NT2/D1 (cell line): ENCODE results near the gene SPAST.
"Not testable (repeated sequence)": the region's sequence is repeated elsewhere in the genome, so short reads cannot be mapped to it uniquely, and the experiment has no call there.

Experiments
- DNase-seq: peaks from one replicate; pipeline ENCODE4 v3.0.0-alpha.2; 2011; ENCODE audit warnings: low read depth, low spot score
- H3K27me3 ChIP-seq: 2 replicates; pipeline ENCODE4 v1.6.0; 2011; ENCODE audit warnings: mild to moderate bottlenecking; ENCODE audit not compliant: insufficient read length, insufficient read depth
- H3K36me3 ChIP-seq: 2 replicates; pipeline ENCODE4 v1.6.1; 2011; ENCODE audit warnings: mild to moderate bottlenecking, low read length, mixed read lengths; ENCODE audit not compliant: insufficient read depth, insufficient read length
- H3K4me1 ChIP-seq: 2 replicates; pipeline ENCODE4 v1.5.1; 2011; ENCODE audit not compliant: insufficient read depth, insufficient read length
- H3K4me3 ChIP-seq: 2 replicates; pipeline ENCODE4 v1.5.1; 2011; ENCODE audit warnings: low read depth; ENCODE audit not compliant: insufficient read length
- H3K9ac ChIP-seq: 2 replicates; pipeline ENCODE4 v1.6.0; 2011; ENCODE audit warnings: low read depth; ENCODE audit not compliant: insufficient read length
- H3K9me3 ChIP-seq: 2 replicates; pipeline ENCODE4 v1.5.1; 2011; ENCODE audit warnings: mild to moderate bottlenecking, low read length; ENCODE audit not compliant: insufficient read depth
- SUZ12 ChIP-seq: IDR thresholded peaks from 2 replicates; pipeline ENCODE4 v1.6.1; 2011; ENCODE audit not compliant: insufficient read length, insufficient read depth; ENCODE audit errors: extremely low read depth
- YY1 ChIP-seq: IDR thresholded peaks from 2 replicates; pipeline ENCODE4 v1.6.1; 2011; ENCODE audit not compliant: insufficient read length, insufficient read depth
- ZNF274 ChIP-seq: IDR thresholded peaks from 2 replicates; pipeline ENCODE4 v1.6.1; 2011; ENCODE audit warnings: mild to moderate bottlenecking, low read depth, low read length

The SPAST gene

DNA sequence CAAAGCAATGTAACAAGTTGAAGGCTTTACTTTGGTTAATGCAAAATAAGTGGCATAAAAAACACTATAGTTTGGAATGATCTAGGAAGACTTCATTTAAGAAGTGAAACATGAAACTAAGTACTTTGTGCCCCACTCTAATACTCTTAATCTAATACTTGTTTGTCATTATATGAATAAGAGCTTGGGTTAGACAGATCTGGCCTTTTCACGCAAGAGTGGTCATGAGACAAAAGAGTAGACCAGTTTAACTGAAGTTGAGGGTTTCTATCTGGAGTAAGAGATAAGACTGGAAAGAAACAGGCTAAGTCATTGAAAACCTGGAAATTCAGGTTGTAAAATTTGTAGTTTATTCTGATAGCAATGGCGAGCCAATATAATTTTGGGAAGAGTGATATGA, 105.2 kb downstream of the SPAST start:
- Histone ChIP-seq H3K4me1 (peaks cover 2% of the 10 kb centered on the region), H3K4me3 (no peak overlapping the region), H3K9ac (no peak overlapping the region), H3K27me3 (no peaks in the 10 kb centered on the region), H3K9me3 (no peaks in the 10 kb centered on the region), H3K36me3 (peaks cover 11% of the 10 kb centered on the region)
- DNase-seq, result no peak
- no peak for TF ChIP-seq ZNF274
- TF ChIP-seq SUZ12, result no peak
- TF ChIP-seq YY1, result no peak

GRCh38 chr2:32172870-32173269, 109.5 kb downstream of the SPAST start:
- Histone ChIP-seq H3K4me1 (no peaks in the 10 kb centered on the region), H3K9ac (no peak overlapping the region), H3K9me3 (no peaks in the 10 kb centered on the region), H3K4me3 (no peak overlapping the region), H3K36me3 (peaks cover 16% of the 10 kb centered on the region), H3K27me3 (no peaks in the 10 kb centered on the region)
- TF ChIP-seq YY1 (no peak), ZNF274 (no peak), SUZ12 (no peak)
- no peak for DNase-seq

GRCh38 chr2:32182667-32183066, 119.3 kb downstream of the SPAST start:
- H3K4me3 ChIP-seq, result no peak overlapping the region
- H3K36me3 ChIP-seq, result peaks cover 38% of the 10 kb centered on the region
- H3K4me1 ChIP-seq, result no peaks in the 10 kb centered on the region
- H3K9ac ChIP-seq, result no peak overlapping the region
- no peak for DNase-seq
- no peaks in the 10 kb centered on the region for H3K9me3 ChIP-seq
- no peaks in the 10 kb centered on the region for H3K27me3 ChIP-seq
- TF ChIP-seq SUZ12, result no peak
- no peak for TF ChIP-seq YY1
- TF ChIP-seq ZNF274, result no peak

- Histone ChIP-seq H3K4me1 (no peaks in the 10 kb centered on the region), H3K4me3 (no peak overlapping the region)
These were observed 125.7 kb downstream of the SPAST start for GRCh38 chr2:32189011-32189410.

GRCh38 chr2:32192418-32192817, 129.1 kb downstream of the SPAST start:
- DNase-seq, result no peak
- Histone ChIP-seq H3K27me3 (no peaks in the 10 kb centered on the region), H3K4me1 (no peaks in the 10 kb centered on the region), H3K9me3 (no peaks in the 10 kb centered on the region), H3K4me3 (no peak overlapping the region), H3K36me3 (peaks cover 24% of the 10 kb centered on the region), H3K9ac (no peak overlapping the region)
- TF ChIP-seq ZNF274 (no peak), YY1 (no peak), SUZ12 (no peak)

More at GRCh38 chr2:32189011-32189410, 125.7 kb downstream of the SPAST start:
- Histone ChIP-seq H3K9ac (no peak overlapping the region), H3K9me3 (no peaks in the 10 kb centered on the region), H3K27me3 (no peaks in the 10 kb centered on the region), H3K36me3 (peaks cover 32% of the 10 kb centered on the region)
- TF ChIP-seq YY1 (no peak), SUZ12 (no peak), ZNF274 (no peak)
- no peak for DNase-seq

GRCh38 chr2:32200814-32201213, 137.5 kb downstream of the SPAST start:
- no peaks in the 10 kb centered on the region for H3K9me3 ChIP-seq
- H3K4me3 ChIP-seq, result no peak overlapping the region
- TF ChIP-seq YY1, result no peak
- TF ChIP-seq SUZ12, result no peak
- no peak for TF ChIP-seq ZNF274
- H3K36me3 ChIP-seq, result peaks cover 26% of the 10 kb centered on the region
- no peak overlapping the region for H3K9ac ChIP-seq
- H3K4me1 ChIP-seq, result no peaks in the 10 kb centered on the region
- no peak for DNase-seq
- H3K27me3 ChIP-seq, result no peaks in the 10 kb centered on the region

GRCh38 chr2:32203428-32203827, 140.1 kb downstream of the SPAST start:
- H3K4me1 ChIP-seq, H3K9ac ChIP-seq, H3K9me3 ChIP-seq, H3K4me3 ChIP-seq, DNase-seq, H3K27me3 ChIP-seq: not testable (repeated sequence)
- H3K36me3 ChIP-seq, result peaks cover 23% of the 10 kb centered on the region
